Hematopoietic multipotent progenitor cell treated with erythropoietin and hydrocortisone succinate and interleukin-3 and kit ligand, for 17 days (in vitro differentiated cells): ENCODE measurements around the gene PGF.

ENCODE experiments used
- DNase-seq: peaks from one replicate; pipeline ENCODE4 v3.0.0-alpha.2; 2015; ENCODE audit warnings: low spot score

PGF gene

DNA sequence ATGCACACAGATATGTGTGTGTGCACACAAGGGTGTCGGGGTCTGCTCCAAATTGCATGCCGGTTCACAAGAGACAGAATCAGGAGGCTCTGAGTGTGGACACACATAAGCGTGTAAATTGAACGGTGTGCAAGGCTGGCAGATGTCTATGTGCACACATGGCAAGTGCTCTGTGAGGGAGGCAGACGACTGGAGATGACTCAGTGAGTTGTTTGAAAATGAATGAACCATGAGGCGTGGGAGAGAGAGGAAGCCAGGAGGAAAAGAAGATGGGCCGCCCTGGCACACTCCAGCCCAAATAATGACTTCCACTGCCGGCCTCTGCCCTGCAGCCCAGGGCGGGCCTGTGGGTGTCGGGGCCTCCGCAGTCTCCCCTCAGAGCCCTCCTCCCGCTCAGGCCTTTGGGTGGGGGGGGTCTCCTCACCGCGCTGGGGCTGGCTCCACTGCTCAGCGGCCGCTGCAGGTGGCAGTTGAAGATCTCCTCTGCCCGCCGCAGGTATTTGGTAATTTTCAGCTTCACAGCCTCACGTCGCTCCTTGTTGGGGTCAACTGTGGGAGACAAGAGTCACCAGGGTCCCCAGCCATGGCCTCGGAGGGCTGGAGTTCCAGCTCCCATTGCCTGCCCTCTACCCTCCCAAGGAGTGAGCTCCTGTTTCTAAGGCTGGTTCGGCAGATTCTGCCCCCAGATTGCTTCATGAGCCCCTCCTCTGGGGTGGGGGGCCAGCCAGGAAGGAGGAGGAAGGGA lies 35.8 kb downstream of the PGF start:
- no peak for DNase-seq

- DNase-seq, result no peak
Observed at GRCh38 chr14:74918380-74918779, 37.0 kb downstream of the PGF start.

- no peak for DNase-seq
Observed at GRCh38 chr14:74917646-74918081, 37.7 kb downstream of the PGF start.

DNA sequence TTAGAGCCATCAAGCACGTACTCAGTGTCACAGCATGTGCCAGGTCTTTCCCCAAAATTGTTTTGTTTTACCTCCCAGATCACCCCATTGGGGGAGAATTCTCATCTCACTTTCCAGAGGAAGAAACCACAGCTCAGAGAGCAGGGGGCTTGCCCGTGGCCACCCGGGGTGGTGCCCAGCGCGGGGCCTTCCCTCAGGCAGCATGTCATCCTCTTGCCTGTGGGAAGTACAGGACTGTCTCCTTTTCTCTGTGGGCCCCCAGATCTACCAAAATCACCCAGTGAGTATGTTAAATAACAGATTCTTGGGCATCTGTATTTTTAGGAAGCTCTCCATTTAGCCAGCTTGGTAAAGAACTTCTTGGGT lies 38.2 kb downstream of the PGF start:
- no peak for DNase-seq

DNA sequence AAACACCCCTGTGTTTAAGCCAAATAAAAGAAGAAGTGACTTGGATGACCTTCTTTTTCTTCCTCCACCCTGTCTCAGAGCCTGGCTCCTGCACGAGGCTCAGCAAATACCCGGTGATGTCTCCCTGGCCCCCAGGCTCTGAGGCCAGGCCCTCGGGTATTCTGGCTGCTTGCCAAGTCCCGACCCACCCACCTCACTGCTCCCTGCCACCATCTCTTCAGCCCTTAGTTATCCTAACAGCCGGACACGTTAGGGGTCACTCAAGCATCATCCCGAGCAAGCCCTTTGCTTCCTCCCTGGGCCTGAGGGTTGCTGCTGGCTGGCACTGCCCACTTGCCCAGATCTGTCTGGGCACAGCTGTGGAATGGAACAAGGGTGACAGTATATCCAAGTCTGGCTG lies 39.6 kb downstream of the PGF start:
- DNase-seq, result no peak

DNA sequence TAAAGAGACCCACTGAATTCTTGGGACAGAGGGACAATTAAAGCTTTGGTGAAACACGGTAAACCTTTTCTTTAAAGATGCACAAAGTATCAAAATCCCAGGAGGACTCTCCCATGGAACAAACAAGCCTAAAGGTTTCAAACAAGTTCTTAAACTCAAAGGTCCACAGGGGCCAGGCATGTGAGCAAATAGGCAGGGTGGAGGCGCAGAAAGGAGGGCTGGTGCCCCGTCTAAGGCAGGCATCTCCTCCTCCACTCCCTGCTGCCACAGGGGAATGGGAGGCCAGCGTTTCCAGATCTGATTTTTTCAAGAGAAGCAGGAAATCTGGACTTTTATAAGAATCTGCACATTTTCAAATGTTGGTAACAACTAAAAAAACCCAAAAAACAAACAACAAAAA lies 40.0 kb downstream of the PGF start:
- no peak for DNase-seq

- DNase-seq, result peak; percentile 34
Observed at GRCh38 chr14:74913986-74914573, 41.3 kb downstream of the PGF start.

- no peak for DNase-seq
Observed at GRCh38 chr14:74913393-74913910, 41.9 kb downstream of the PGF start.

DNA sequence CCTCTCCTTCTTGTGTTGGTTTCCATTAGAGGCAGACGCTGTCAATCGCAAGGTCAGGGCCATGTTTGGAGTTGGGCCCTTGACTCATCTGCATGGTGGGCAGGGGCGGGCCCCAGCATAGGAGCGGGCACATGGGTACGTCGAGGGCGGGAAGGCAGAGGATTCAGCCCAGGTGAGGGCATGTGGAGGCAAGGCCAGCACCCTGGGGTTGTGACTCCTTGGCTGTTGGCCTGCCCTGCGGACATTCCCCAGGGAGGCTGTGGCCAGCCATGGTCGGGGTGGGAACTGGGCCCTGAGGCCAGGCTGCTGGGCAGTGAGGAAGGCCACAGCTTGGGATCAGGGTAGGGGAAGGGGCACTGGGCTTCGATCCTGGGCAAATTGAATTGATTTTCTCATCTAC lies 42.6 kb downstream of the PGF start:
- DNase-seq, result no peak

- no peak for DNase-seq
Observed at GRCh38 chr14:74912111-74912510, 43.3 kb downstream of the PGF start.

DNA sequence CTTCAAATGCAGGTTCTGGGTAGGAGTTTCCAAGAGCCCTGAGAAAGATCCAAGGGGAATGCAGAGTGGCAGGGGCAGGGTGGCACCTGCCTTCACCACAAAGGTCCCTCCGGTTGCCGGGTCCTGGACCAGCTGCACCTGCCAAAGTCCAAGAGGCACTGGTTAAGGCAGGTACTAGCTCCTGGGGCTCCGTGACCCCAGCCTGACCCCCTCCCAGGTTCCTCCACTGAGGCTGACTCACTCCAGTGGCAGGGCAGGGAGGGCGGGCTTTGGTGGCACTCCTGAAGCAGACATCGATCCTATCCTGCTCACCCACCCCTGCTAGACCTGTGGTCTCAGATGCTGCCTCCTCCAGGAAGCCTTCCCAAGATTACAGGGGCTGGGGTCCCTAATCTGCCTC lies 43.7 kb downstream of the PGF start:
- no peak for DNase-seq

DNA sequence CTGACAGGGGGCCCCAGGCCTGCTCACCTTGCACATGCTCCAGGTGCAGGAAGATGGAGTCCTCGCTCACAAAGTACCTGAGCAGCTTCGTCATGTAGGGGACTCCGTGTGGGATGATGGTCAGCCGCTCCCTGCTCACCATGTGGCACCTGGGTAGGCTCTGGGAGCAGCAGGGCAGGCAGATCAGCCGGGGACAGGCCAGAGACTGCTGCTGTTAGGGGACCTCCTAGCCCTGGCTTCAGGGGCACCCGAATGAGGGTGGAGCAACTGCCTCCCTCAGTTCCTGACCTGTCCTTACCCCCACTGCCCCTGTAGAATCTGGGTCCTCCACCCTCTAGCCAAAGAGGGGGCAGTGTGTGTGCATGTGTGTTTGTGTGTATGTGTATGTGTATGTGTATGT lies 44.2 kb downstream of the PGF start:
- no peak for DNase-seq

DNA sequence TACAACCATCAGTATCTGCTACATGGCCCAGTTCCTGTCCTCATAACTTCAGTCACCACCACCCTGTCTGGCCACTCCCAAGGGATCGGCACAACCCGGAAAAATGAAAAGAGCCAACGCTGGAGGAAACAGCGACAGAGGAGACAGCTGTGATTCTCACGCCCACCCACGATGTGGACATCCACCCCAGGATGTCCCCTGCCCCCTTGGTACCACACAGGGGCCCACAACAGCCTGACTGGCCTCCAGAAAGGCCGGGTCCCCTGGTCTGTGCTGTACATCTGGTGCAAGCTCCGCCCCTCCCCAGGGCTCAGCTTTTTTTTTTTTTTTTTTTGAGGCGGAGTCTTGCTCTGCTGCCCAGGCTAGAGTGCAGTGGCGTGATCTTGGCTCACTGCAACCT lies 44.8 kb downstream of the PGF start:
- no peak for DNase-seq

GRCh38 chr14:74909911-74910310 lies 45.5 kb downstream of the PGF start:
- no peak for DNase-seq

GRCh38 chr14:74909501-74909900 lies 45.9 kb downstream of the PGF start:
- DNase-seq, result no peak

GRCh38 chr14:74908861-74909341 lies 46.5 kb downstream of the PGF start:
- no peak for DNase-seq

DNA sequence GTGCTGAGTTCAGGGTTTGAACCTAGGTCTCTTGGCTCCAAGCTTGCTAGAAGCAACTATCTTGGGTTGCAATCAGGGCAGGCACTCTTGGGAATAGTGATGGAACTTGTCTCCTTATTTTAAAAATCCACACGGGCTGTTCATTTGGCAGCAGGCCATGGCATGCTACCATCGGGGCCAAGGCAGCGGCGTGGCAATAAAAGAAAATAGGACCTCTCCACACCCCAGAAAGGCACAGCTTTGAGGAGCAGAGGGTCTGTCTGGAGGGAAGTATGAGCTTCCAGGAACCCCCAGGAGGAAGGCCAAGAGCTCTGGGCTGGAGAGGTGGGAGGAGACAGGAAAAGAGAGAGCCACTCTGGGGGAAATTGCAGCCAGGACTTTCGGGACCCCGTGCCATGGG lies 47.7 kb downstream of the PGF start:
- no peak for DNase-seq

DNA sequence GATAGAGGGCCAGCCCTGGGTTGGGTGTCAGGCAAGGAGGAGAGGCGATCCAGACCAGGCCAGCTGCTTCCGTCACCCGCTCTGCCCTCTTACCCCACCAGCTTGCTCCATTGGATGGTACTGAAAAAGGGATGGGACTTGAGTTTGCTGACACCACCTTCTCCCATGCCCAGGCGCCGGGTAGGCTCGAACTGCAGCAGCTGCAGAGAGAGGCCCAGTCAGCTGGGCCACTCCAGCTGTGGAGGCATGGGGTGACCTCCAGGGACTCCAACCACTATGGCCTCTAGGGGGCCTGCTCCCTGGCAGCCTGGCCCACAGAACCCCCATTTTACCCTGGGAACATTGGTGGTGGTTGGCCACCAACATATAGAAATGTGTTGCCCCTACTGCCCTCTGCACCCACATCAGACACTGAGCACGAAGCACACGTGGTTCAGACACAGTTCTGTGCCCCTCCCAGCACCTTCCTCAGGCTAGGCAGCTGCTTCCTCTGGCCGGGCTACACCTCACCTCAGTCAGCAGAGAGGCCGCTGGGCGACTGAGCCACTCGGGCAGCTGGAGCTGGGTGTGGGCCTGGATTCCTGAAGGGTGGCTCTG lies 48.4 kb downstream of the PGF start:
- no peak for DNase-seq

DNA sequence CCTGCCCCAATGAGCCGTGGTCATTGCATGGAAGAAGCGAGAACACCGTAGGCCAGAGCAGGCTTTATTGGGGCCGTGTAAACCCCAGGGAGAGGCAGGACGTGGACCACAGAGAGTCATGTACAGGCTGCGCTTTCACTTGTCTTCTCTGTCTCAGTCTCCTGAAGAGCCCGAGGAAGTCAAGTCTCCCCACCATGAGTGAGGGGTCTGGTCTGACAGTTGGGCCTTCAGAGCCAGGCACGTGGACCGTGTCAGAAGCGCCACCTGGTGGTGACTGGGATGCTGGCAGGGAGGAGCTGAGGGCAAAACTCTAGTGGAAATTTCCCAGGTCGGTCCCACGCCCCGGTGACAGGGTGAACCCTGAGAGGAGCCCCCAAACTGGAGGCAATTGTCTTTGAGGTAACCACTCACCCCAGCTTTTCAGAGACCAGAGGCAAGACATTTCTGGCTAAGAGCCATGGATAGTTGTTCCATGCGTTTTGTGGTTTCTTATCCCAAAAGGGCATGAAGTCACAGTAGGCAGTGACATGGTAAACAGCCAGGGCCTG lies 49.7 kb downstream of the PGF start:
- DNase-seq, result peak; percentile 81

- no peak for DNase-seq
Observed at GRCh38 chr14:74904635-74905503, 50.5 kb downstream of the PGF start.

- no peak for DNase-seq
Observed at GRCh38 chr14:74902941-74903705, 52.3 kb downstream of the PGF start.
